Measurements from ENCODE around the gene CIITA. TPM values are rescaled to one million over a fixed set of nuclear protein-coding genes. Genes with fewer than 3 reads are reported as not detected.
"Not testable (repeated sequence)": the region's sequence is repeated elsewhere in the genome, so short reads cannot be mapped to it uniquely, and the experiment has no call there.

Gene CIITA
- total RNA-seq, 1 experiment from 2014 or later: 0.71 TPM

- peak; percentile 87 for DNase-seq (ENCODE audit: low read depth)
Measured at GRCh38 chr16:10918294-10919002, 41.4 kb downstream of the CIITA start.

- DNase-seq (ENCODE audit: low read depth): no peak
Measured at GRCh38 chr16:10919003-10919351, 42.0 kb downstream of the CIITA start.

GRCh38 chr16:10920726-10921427, 43.9 kb downstream of the CIITA start:
- DNase-seq (ENCODE audit: low read depth): peak; percentile 16

GRCh38 chr16:10921536-10922327, 44.7 kb downstream of the CIITA start:
- no peak for DNase-seq (ENCODE audit: low read depth)

GRCh38 chr16:10922328-10923145, 45.5 kb downstream of the CIITA start:
- DNase-seq (ENCODE audit: low read depth): no peak

- DNase-seq (ENCODE audit: low read depth): no peak
Measured at GRCh38 chr16:10923146-10923649, 46.2 kb downstream of the CIITA start.

DNA sequence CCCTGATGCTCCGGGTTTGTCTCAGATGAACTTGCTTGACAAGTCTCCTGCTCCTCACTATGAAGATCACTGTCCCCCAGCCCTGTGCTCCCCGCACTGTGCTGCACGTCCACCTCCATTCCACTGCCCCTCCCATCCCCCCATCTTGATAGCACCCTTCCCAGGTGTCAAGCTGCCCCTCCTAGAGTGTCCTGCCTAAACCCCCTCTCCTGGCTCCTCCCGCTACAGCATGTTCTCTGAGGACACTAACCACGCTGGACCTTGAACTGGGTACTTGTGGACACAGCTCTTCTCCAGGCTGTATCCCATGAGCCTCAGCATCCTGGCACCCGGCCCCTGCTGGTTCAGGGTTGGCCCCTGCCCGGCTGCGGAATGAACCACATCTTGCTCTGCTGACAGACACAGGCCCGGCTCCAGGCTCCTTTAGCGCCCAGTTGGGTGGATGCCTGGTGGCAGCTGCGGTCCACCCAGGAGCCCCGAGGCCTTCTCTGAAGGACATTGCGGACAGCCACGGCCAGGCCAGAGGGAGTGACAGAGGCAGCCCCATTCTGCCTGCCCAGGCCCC, 46.7 kb downstream of the CIITA start:
- DNase-seq (ENCODE audit: low read depth): no peak

DNA sequence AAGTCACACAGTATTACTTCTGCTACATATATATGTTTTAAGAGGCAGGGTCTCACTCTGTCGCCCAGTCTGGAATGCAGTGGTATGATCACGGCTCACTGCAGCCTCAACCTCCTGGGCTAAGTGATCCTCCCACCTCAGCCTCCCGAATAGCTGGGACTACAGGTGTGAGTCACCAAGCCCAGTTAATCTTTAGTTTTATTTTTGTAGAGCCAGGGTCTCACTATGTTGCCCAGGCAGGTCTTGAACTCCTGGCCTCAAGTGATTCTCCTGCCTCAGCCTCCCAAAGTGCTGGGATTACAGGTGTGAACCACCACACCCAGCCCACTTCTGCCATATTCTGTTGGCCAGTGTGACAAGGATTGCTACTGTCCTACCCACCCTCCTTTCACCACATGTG, 48.3 kb downstream of the CIITA start:
- DNase-seq (ENCODE audit: low read depth): not testable (repeated sequence)

- DNase-seq (ENCODE audit: low read depth): no peak
Measured at GRCh38 chr16:10926094-10926493, 49.1 kb downstream of the CIITA start.

DNA sequence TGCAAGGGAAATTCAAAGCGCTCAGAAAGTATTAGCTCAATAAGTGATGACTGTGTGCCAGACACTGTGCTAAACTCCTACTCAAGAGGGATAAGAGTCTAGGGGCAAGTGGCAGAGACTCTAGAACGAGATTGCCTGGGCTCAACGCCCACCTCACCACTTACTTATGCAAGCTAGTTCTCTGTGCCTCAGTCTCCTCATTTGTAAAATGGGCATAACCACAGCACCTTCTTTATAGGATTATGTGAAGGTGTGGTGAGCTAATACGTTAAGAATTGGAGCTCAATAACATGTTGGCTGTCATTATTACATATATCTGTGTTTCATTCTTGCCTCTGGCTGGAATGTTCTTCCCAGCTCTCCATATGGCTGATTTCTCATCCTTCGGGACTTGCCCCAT, 49.9 kb downstream of the CIITA start:
- no peak for DNase-seq (ENCODE audit: low read depth)

DNA sequence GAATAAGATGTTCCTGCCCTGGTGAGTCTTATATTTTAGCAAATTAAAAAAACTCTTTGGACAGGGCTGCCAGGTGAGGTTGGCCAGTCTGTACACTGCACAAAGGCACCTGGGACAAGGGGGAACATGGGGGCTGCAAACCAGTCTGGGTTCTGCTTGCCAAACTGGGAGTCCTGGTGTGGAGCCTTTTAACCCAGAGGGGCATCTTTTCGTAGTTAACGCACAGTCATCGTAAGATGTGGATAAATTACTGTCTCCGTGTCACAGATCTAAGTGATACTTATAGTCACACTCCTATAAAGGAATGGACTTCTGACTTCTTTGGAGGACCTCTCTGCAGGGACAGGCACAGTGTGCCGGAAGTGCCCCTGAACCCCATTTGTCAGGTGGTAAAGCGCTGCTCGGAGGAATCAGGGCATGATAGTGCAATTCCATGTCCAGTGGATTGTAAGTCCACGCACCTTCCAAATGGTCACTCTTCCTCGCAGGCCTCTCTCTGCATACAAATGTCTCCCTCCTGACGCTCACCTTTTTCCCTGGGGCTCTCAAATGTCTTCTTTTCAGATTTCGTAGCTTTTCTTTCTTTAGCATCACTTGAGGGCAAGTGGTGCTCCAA, 50.6 kb downstream of the CIITA start:
- DNase-seq (ENCODE audit: low read depth): no peak

DNA sequence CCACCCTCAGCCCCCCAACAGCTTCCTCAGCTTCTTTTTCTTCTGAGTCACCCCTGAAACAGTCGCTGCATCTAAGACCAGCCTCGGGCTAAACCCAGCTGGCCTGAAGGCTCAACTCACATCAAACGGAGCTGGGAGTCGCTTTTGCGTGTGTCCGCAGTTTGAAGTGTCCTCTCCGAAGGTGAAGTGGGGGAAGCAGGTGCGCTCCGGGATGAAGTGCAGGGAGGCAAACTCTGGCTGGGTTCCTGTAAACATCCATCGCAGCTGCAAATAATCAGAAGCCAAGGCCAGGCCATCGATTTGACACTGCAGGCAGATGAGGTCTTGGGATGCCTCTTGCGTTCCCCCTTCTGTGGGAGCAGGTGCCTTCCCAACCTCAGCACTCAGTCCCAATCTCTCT, 52.1 kb downstream of the CIITA start:
- not testable (repeated sequence) for DNase-seq (ENCODE audit: low read depth)

GRCh38 chr16:10929853-10930754, 53.1 kb downstream of the CIITA start:
- DNase-seq (ENCODE audit: low read depth): peak; percentile 26

- DNase-seq (ENCODE audit: low read depth): no peak
Measured at GRCh38 chr16:10930755-10931093, 53.7 kb downstream of the CIITA start.

DNA sequence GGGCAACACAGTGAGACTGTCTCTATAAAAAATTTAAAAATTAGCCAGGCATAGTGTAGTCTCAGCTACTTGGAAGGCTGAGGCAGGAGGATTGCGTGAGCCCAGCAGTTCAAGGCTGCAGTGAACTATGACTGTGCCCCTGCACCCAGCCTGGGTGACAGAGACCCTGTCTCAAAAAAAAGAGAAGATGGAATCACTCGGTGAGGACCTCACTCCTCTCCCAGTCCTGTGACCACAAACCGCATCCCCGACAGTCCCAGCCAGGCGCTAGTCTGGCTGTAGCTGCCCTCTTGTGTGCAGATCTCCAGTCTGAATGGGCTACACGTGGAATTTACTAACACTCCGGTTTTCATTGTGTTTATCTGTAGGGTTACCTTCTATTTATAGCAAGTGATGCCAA, 54.1 kb downstream of the CIITA start:
- no peak for DNase-seq (ENCODE audit: low read depth)

- DNase-seq (ENCODE audit: low read depth): no peak
Measured at GRCh38 chr16:10931977-10932632, 55.1 kb downstream of the CIITA start.

DNA sequence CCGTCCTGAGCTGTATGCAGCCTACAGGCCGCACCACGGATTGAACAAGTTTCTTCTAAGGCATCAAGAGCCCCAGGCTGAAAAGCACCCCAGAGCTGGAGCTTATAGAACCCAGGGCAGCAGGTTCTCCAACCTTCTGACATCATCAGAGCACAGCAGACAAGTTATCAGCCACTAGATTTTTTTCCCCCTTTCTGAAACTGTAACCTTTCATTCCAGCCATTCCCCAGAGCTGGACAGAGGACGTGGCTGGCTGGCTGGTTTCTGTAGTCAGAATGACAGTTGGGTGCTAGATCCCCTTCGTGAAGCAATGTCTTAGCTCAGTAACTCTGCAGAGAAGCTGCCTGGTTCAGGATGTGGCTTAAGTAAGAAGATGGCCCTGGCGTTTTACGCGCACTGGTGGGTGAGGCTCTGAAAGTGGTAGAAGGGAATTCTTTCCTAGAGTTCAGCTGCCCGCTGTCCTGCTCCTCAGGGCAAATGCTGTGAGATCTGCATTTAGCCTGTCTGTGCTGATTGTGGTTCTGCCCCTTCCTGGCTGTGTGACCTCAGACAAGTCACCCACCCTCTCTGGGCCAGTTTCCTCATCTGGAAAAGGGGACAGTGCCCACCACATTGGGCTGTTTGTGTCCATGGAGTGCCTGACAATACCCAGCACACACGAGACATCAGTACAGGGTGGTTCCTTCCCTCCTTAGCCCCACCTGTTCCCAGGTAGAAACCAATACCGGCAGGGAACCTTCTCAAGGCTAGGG, 56.1 kb downstream of the CIITA start:
- no peak for DNase-seq (ENCODE audit: low read depth)

DNA sequence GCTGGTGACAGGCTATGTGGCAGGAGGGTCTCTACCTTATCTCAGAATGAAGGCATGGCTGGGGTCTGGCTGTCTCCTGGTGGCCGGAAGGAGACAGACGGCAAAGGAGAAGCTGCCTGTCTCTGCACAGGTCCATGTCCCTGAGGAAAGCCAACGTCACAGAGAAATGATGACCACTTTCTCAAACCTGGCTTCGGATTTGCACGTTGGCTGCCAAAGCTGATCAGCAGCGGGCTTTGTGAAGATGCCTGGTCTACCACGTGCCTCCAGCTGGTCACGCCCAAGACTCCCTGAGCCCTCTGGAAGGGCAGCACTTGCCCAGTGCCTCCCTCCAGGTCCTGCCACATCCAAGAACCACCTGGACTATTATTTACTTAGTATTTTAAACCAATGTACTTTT, 56.9 kb downstream of the CIITA start:
- no peak for DNase-seq (ENCODE audit: low read depth)
